Muscle layer of colon (tissue), 2 donors: Measurements from ENCODE around the gene CCL13.

Experiments
- H3K27ac ChIP-seq: one replicate; pipeline ENCODE4 v1.7.0; 2013; ENCODE audit warnings: low read depth, mild to moderate bottlenecking, low read length, moderate library complexity
- H3K27me3 ChIP-seq, 2 donors: one replicate each; pipeline ENCODE4 v1.7.0; 2013; ENCODE audit warnings: low read length in 2 of 2, mild to moderate bottlenecking in 2 of 2; ENCODE audit not compliant: insufficient read depth in 2 of 2, control insufficient read depth in 1 of 2
- H3K36me3 ChIP-seq: one replicate; pipeline ENCODE4 v1.7.0; 2013; ENCODE audit warnings: mild to moderate bottlenecking, low read length; ENCODE audit not compliant: insufficient read depth
- H3K4me1 ChIP-seq: one replicate; pipeline ENCODE4 v1.7.0; 2013; ENCODE audit warnings: mild to moderate bottlenecking, low read length; ENCODE audit not compliant: insufficient read depth
- H3K4me3 ChIP-seq, 2 donors: one replicate each; pipeline ENCODE4 v1.7.0; 2013; ENCODE audit warnings: low read length in 2 of 2, low read depth in 1 of 2, mild to moderate bottlenecking in 1 of 2, moderate library complexity in 1 of 2
- H3K9ac ChIP-seq: one replicate; pipeline ENCODE4 v1.7.0; 2013; ENCODE audit warnings: low read length
- H3K9me3 ChIP-seq: one replicate; pipeline ENCODE4 v1.7.0; 2013; ENCODE audit warnings: mild to moderate bottlenecking, low read length
- donor health status: abdominal sarcoma.
- donor health status: Adenocarcinoma of cecum.

The CCL13 gene

DNA sequence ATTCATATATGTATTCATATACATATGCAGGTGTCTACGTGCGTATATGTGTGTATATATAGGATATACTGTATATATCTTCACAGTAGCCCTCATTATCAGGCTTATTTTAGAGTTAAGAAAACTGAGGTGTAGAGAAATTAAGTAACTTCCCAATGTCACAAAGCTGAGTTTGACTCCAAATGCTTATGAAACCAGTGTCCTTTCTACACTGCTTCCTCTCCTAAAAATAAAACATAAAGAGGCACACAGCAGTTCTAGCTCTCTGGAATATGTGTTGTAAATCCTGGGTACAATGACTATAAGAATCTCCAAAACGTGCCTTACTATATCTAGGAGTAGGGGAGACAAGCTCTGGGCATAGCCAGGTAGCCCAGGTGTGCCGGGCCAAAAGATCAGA is 46.7 kb downstream of the CCL13 start:
- H3K4me3 ChIP-seq, result no peak overlapping the region
- no peaks in the 10 kb centered on the region for H3K9me3 ChIP-seq
- peaks cover 0 to 4% of the 10 kb centered on the region in 2 donors for H3K27me3 ChIP-seq
- H3K27ac ChIP-seq, result no peak overlapping the region
- H3K36me3 ChIP-seq, result no peaks in the 10 kb centered on the region
- no peaks in the 10 kb centered on the region for H3K4me1 ChIP-seq
- H3K9ac ChIP-seq, result no peak overlapping the region

- Histone ChIP-seq H3K27ac (no peak overlapping the region), H3K36me3 (no peaks in the 10 kb centered on the region), H3K4me3 (no peak overlapping the region), H3K27me3 (peaks cover 0 to 13% of the 10 kb centered on the region in 2 donors), H3K9me3 (no peaks in the 10 kb centered on the region), H3K9ac (no peak overlapping the region), H3K4me1 (no peaks in the 10 kb centered on the region)
Measured at GRCh38 chr17:34406226-34406625, 49.9 kb downstream of the CCL13 start.
